ENCODE measurements around the gene ZNF700. TPM values are rescaled to one million over a fixed set of nuclear protein-coding genes. Genes with fewer than 3 reads are reported as not detected.
"Not testable (repeated sequence)": the region's sequence is repeated elsewhere in the genome, so short reads cannot be mapped to it uniquely, and the experiment has no call there.

ZNF700 gene
- total RNA-seq: 10 to 100 TPM; 12.0 to 12.2 TPM

GRCh38 chr19:11924886-11925650 is at the start of gene ZNF700:
ZNF700 (plus strand) TSS chr19:11925107; CDS start chr19:11925211, 104 bp downstream.
- H3K9me3 Mint-ChIP-seq: no peaks in the 10 kb centered on the region
- peak within 1 kb of the TSS; percentile 96 for H3K27ac Mint-ChIP-seq
- H3K36me3 Mint-ChIP-seq (ENCODE audit: low read depth): peaks cover 40% of the 10 kb centered on the region
- peak within 1 kb of the TSS; percentile 95 for H3K4me3 Mint-ChIP-seq
- peak; percentile 96 for ATAC-seq (replicated peaks)
- H3K27me3 Mint-ChIP-seq: no peaks in the 10 kb centered on the region
- H3K4me1 Mint-ChIP-seq: peaks cover 27% of the 10 kb centered on the region

GRCh38 chr19:11879687-11880266 is 45.1 kb upstream of the ZNF700 start:
- ATAC-seq (replicated peaks): peak; percentile 74
- H3K36me3 Mint-ChIP-seq (ENCODE audit: low read depth); H3K4me3 Mint-ChIP-seq; H3K9me3 Mint-ChIP-seq; H3K27me3 Mint-ChIP-seq; H3K4me1 Mint-ChIP-seq; H3K27ac Mint-ChIP-seq: not testable (repeated sequence)

- Mint-ChIP-seq H3K4me1 (no peaks in the 10 kb centered on the region), H3K27me3 (no peaks in the 10 kb centered on the region), H3K27ac (no peak overlapping the region), H3K9me3 (no peaks in the 10 kb centered on the region), H3K36me3 (ENCODE audit: low read depth) (no peaks in the 10 kb centered on the region), H3K4me3 (no peak overlapping the region)
- no peak for ATAC-seq (replicated peaks)
Observed at GRCh38 chr19:11880598-11880997, 44.3 kb upstream of the ZNF700 start.

GRCh38 chr19:11881151-11881800 is 43.6 kb upstream of the ZNF700 start:
- Mint-ChIP-seq H3K9me3 (peaks cover under 1% of the 10 kb centered on the region), H3K27ac (no peak overlapping the region), H3K27me3 (no peaks in the 10 kb centered on the region), H3K36me3 (ENCODE audit: low read depth) (no peaks in the 10 kb centered on the region), H3K4me1 (no peaks in the 10 kb centered on the region), H3K4me3 (no peak overlapping the region)
- ATAC-seq (replicated peaks): peak; percentile 70

GRCh38 chr19:11882606-11883005 is 42.3 kb upstream of the ZNF700 start:
- H3K36me3 Mint-ChIP-seq (ENCODE audit: low read depth): no peaks in the 10 kb centered on the region
- no peaks in the 10 kb centered on the region for H3K4me1 Mint-ChIP-seq
- no peak for ATAC-seq (replicated peaks)
- H3K27ac Mint-ChIP-seq: no peak overlapping the region
- no peak overlapping the region for H3K4me3 Mint-ChIP-seq
- H3K27me3 Mint-ChIP-seq: no peaks in the 10 kb centered on the region
- H3K9me3 Mint-ChIP-seq: peaks cover 3% of the 10 kb centered on the region

- Mint-ChIP-seq H3K9me3 (peaks cover 3% of the 10 kb centered on the region), H3K27ac (peak overlapping the region; percentile 88), H3K36me3 (ENCODE audit: low read depth) (no peaks in the 10 kb centered on the region), H3K4me3 (peak overlapping the region; percentile 91), H3K27me3 (no peaks in the 10 kb centered on the region), H3K4me1 (peaks cover 13% of the 10 kb centered on the region)
- ATAC-seq (replicated peaks): peak; percentile 18
Observed at GRCh38 chr19:11887234-11887610, 37.7 kb upstream of the ZNF700 start.

GRCh38 chr19:11887611-11888531 is 37.0 kb upstream of the ZNF700 start, which contains the start of gene ZNF69:
ZNF69 (plus strand) TSS chr19:11887782; CDS start chr19:11887924, 142 bp downstream.
- ATAC-seq (replicated peaks): peak; percentile 89
- H3K36me3 Mint-ChIP-seq (ENCODE audit: low read depth): no peaks in the 10 kb centered on the region
- peaks cover 13% of the 10 kb centered on the region for H3K4me1 Mint-ChIP-seq
- H3K27me3 Mint-ChIP-seq: no peaks in the 10 kb centered on the region
- H3K27ac Mint-ChIP-seq: peak within 1 kb of the TSS; percentile 88
- H3K9me3 Mint-ChIP-seq: peaks cover 3% of the 10 kb centered on the region
- H3K4me3 Mint-ChIP-seq: peak within 1 kb of the TSS; percentile 91

GRCh38 chr19:11889901-11890300 is 35.0 kb upstream of the ZNF700 start:
- not testable (repeated sequence) for H3K9me3 Mint-ChIP-seq; ATAC-seq (replicated peaks); H3K27me3 Mint-ChIP-seq; H3K27ac Mint-ChIP-seq; H3K36me3 Mint-ChIP-seq (ENCODE audit: low read depth); H3K4me3 Mint-ChIP-seq
- H3K4me1 Mint-ChIP-seq: peaks cover 13% of the 10 kb centered on the region

GRCh38 chr19:11890634-11891033 is 34.3 kb upstream of the ZNF700 start:
- Mint-ChIP-seq H3K4me3 (no peak overlapping the region), H3K9me3 (peaks cover 9% of the 10 kb centered on the region), H3K27ac (no peak overlapping the region), H3K4me1 (peaks cover 13% of the 10 kb centered on the region), H3K36me3 (ENCODE audit: low read depth) (no peaks in the 10 kb centered on the region), H3K27me3 (no peaks in the 10 kb centered on the region)
- ATAC-seq (replicated peaks): no peak

GRCh38 chr19:11894851-11895250 is 30.1 kb upstream of the ZNF700 start:
- Mint-ChIP-seq H3K27me3 (no peaks in the 10 kb centered on the region), H3K27ac (no peak overlapping the region), H3K9me3 (peaks cover 6% of the 10 kb centered on the region), H3K4me3 (no peak overlapping the region), H3K36me3 (ENCODE audit: low read depth) (peaks cover 7% of the 10 kb centered on the region), H3K4me1 (no peaks in the 10 kb centered on the region)
- no peak for ATAC-seq (replicated peaks)

- Mint-ChIP-seq H3K4me1 (no peaks in the 10 kb centered on the region), H3K9me3 (peaks cover 27% of the 10 kb centered on the region), H3K27ac (no peak overlapping the region), H3K36me3 (ENCODE audit: low read depth) (peaks cover 33% of the 10 kb centered on the region), H3K27me3 (no peaks in the 10 kb centered on the region), H3K4me3 (no peak overlapping the region)
- no peak for ATAC-seq (replicated peaks)
Observed at GRCh38 chr19:11902228-11902627, 22.7 kb upstream of the ZNF700 start.

GRCh38 chr19:11905928-11906327 is 19.0 kb upstream of the ZNF700 start:
- Mint-ChIP-seq H3K27me3 (no peaks in the 10 kb centered on the region), H3K4me1 (no peaks in the 10 kb centered on the region), H3K27ac (no peak overlapping the region), H3K36me3 (ENCODE audit: low read depth) (peaks cover 25% of the 10 kb centered on the region), H3K9me3 (peaks cover 40% of the 10 kb centered on the region), H3K4me3 (no peak overlapping the region)
- no peak for ATAC-seq (replicated peaks)

- H3K4me1 Mint-ChIP-seq; ATAC-seq (replicated peaks); H3K4me3 Mint-ChIP-seq; H3K27ac Mint-ChIP-seq; H3K27me3 Mint-ChIP-seq; H3K36me3 Mint-ChIP-seq (ENCODE audit: low read depth): not testable (repeated sequence)
- peaks cover 22% of the 10 kb centered on the region for H3K9me3 Mint-ChIP-seq
Observed at GRCh38 chr19:11911937-11912336, 13.0 kb upstream of the ZNF700 start.

- not testable (repeated sequence) for H3K27me3 Mint-ChIP-seq; H3K36me3 Mint-ChIP-seq (ENCODE audit: low read depth); H3K27ac Mint-ChIP-seq; H3K4me1 Mint-ChIP-seq; H3K4me3 Mint-ChIP-seq; H3K9me3 Mint-ChIP-seq; ATAC-seq (replicated peaks)
Observed at GRCh38 chr19:11914417-11915051, 10.4 kb upstream of the ZNF700 start.

Measured in activated T-helper 17 cell treated with anti-CD3 and anti-CD28 coated beads, Interleukin-2, amount 50 U/mL, for 72 hours (primary cell).